HG03469 (cell line): ENCODE results near the gene SPNS2.

Experiments
- ATAC-seq: cut with Tn5 transposase; IDR thresholded peaks from one replicate; pipeline ENCODE4 v1.9.1; 2021; ENCODE audit warnings: mild to moderate bottlenecking, moderate library complexity, moderate number of reproducible peaks; ENCODE audit not compliant: unreplicated experiment

The SPNS2 gene

DNA sequence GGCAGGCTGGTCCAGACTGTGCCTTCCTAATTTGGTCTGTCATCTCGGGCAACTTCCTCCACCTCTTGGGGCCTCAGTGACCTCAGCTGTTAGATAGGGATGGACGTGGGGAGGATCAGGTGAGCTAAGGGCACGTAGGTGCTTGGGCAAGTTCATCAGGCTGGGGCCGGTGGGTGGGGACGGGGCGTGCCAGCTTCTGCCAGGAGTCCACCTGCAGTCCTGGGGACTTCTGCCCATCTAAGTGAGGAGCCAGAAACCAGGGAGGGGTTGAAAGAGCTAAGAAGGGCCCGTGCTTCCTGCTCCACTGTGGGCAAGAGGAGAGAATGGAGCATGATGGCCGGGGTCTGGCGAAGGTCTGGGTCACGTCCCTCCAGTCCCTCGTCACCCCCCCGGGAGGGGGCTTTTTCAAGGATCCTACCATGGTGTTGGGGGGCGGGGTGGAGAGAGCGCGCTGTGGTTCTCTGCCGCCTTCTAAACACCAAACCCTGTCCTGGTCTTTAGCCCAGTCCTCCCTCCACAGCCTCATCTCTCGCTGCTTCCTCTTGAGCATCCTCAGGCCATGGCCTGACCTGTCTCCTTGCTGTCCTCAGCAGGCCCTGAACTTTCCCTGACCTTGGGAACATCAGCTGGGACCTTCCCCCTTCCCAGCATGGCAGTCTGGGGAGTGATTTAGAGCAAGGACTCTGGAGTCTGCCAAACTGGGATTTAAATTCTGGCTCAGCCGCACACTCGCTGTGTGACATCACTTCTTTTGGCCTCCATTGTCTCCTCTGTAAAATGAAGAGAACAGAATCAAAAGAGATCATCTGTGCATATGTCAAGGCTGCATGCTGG lies 21.6 kb downstream of the SPNS2 start:
- no peak for ATAC-seq

DNA sequence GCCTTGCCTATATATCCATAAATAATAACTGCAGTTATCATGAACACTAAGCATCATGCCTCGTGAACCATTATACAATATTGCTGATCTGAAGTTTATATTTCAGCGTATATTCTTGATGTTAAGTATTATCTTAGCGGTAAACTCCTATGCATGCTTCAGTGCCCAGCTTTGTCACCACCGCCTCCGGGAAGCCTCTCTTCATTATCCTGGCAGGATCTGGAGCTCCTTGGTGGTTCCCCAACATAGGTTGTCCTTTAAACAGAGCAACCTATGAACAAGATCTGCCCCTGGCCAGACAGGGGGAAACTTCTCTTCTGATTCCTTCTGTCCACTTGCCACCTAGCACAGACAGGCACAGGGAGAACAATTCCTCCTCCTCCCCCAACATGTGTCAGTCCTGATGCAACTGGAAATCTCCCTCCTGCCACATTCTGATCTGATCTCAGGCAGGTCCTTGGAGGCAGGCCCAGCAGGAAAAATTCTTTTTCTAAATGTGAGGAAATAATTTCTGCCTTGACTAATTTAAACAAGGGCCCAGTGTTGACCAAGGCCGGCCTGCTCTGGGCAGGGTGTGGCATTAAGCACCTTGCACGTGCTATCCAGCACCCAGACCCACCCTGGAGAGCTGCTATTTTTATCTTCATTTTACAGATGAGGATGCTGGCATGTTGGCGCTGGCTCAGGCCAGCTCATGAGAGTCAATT lies 22.4 kb downstream of the SPNS2 start:
- ATAC-seq = no peak

DNA sequence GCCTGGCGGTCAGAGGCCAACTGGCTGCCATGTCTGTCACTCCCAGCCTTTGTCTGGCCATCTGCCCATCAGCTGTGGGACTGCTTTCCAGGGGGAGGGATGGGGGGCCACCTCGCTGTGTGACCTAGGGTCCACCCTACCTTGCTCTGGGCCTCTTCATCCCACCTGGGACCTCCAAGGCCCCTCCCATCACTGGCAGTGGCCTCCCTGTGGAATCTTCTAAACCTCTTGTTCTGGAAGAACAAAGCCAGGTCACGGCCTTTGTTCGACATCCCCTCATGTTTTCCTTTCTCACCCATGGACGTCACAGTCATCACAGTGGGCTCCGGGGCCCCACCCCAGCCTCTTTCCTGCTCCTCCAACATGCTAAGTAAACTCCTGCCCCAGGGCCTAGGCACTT lies 24.0 kb downstream of the SPNS2 start:
- no peak for ATAC-seq

DNA sequence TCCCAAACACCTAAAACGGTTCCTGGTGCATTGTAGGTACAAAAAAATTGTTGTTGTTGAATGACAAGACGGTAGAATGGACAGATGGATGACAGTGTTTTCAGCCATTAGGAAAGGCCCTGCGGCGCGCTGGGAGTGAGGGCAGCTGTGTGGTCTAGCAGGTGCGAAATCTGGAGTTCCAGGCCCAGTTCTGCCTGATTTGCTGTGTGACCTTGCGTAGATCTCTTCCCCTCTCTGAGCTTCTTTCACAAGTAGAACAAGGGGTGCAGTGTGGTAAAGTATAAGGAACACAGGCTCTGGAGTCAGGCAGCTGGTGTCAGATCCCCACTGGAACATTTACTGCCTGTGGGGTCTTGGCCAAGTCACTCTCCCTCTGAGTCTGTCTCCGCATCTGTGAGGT lies 25.3 kb downstream of the SPNS2 start:
- ATAC-seq = no peak

DNA sequence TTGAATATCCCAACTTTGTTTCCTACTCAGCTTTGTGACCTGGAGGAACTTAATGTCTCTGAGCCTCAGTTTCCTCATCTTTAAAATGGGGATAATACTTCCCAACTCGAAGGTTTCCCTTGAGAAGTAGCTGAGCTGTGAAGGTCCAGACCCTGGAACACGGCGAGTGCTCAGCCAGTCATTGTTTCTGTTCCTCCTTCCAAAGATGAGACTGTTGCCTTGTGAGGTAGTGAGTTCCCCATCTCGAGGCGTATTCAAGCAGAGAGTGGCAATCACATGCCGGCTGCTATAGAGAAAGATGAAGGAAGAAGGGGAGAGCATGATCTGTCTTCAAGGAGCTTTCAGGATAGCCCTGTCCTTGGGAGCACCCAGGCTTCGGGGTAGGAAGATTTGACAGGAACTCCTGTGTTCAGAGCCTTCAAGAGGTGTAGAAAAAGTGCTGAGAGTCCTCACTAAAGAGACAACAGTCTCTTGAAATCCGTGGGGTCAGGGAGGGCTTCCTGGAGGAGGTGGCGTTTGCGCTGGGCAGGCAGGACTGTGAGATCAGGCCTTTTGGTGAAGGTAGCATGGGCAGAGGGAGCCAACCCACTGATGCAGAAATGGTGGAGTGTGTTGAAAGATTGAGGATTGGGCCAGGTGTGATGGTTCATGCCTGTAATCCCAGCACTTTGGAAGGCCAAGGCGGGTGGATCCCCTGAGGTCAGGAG lies 27.2 kb downstream of the SPNS2 start:
- no peak for ATAC-seq

DNA sequence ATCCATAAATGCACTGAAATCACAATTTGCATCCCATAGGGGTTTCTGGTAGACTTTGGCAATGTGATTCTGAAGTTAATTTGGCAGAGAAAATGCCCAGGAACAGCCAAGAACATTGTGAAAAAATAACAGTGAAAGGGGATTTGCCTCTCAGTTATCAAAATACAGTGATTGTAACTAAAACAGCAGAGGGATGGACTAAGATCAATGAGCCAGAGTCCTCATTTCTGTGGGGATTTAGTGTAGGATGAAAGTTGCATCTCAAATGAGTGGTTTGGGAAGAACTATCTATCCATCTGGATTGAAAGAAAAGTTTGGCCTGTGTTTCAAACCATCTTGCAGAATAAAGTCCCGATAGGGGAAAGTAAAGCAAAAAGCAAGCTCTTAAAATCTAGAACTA lies 28.5 kb downstream of the SPNS2 start:
- ATAC-seq = no peak

DNA sequence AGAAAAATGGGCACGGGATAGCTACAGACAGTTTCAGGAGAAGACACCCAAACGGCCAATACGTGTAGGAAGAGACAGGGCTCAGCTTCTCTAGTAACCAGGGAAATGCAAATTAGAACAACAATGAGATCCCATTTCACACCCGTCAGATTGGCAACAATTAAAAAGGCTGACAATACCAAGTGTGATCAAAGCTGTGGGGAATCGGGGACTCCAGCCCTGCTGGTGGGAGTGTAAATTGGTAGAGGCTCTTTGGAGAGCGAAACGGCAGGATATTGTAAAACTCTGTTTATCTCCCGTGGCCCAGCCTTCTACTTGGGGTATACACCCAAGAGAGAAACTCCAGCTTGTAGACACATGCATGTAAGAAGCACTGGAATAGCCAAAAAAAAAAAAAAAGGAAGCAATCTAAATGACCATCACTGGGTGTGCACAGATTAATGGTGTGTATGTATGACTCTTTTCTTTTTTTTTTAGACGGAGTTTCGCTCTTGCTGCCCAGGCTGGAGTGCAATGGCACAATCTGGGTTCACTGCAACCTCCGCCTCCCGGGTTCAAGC lies 29.0 kb downstream of the SPNS2 start:
- no peak for ATAC-seq

DNA sequence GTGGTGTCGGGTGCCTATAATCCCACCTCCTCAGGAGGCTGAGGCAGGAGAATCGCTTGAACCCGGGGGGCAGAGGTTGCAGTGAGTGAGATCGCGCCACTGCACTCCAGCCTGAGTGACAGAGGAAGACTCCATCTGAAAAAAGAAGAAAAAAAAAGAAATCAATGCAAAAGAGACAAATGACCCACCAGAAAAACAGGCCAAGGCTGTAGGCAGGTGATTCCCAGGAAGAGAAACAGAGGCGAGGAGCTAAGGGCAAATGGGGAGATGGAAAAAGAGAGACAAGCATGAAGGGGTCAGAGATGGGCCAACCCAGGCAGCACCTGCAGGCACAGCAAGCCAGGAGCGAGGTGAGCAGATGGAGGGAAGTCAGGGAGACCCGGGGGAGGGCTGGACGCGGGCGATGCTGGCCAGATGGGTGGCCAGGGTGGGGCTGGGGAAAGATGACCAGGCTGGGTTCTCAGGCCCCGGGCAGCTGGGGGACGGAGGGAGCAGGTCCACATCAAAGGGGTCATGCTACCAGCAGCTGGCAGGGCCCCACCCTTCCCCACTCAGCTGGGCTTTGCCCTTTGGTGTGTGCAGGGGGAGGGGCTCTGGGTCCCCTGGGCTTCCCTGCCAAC lies 31.0 kb downstream of the SPNS2 start:
- ATAC-seq = no peak

DNA sequence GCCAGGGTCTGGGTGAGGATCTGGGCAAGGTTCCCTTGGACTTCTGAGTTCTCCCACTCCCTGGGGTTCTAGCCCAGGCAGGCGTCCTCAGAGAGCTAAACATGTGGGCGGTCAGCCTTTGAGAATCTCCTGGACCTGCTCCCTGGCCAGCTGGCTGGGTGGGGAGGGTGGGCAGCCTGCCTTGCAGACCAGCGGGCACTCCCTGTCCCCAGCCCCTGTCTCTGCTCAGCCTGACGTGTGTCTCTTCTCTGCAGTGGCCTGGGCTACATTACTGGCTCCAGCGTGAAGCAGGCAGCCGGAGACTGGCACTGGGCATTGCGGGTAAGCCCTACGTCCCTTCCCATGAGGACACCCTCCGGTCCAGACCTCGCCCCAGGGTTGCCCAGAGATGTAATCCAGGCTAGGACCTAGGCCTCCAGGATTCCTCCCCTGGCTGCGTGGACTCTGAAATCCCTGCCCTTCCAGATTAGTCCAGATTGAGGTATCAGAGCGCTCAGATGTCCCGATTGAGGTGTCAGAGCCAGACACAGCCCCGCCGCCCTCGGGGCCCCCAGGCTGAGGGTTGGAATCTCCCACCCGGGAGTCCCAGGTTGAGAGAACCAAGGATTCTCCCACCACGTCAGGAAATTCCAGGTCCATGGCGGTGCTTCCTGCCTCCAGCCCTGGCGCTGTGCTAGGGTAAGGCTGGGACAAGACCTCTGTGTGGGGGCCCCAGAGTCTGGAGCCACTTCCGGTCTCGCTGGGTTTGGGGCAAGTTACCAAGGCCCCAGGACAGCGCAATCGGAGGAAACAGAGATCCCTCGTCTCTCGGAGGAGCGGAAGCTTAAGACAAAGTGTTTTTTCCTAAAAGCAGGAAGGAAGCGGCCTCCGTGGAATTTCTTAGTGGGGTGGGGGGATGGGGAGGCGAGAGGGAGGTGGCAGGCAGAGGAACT lies 32.4 kb downstream of the SPNS2 start:
- ATAC-seq = no peak

DNA sequence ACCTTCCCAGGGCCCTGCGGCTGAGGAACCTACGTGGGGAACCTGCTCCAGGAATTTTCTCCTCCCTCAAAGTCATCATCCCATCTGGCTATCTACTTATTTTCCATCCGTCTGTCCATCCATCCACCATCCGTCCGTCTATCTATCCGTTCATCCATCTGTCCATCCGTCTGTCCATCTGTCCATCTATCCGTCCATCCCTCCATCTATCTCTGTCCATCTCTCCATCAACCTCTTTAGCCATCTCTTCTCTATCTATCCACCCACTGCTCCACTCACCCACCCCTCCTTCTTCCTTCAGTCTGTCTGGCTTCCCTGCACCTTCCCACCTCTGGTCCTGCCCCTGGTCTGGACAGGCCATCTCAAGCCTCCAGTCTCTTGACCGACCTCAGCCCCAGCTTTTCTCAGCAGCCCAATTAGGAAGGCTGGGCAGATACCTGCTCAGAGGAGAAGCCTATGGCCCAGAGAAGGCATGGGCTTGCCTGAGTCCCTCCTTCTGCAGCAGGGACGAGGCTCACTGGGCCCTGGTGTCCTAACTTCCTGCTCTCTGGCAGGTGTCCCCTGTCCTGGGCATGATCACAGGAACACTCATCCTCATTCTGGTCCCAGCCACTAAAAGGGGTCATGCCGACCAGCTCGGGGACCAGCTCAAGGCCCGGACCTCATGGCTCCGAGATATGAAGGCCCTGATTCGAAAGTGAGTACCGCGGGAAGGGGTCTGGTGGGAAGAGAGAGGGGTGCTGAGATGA lies 33.5 kb downstream of the SPNS2 start:
- no peak for ATAC-seq

DNA sequence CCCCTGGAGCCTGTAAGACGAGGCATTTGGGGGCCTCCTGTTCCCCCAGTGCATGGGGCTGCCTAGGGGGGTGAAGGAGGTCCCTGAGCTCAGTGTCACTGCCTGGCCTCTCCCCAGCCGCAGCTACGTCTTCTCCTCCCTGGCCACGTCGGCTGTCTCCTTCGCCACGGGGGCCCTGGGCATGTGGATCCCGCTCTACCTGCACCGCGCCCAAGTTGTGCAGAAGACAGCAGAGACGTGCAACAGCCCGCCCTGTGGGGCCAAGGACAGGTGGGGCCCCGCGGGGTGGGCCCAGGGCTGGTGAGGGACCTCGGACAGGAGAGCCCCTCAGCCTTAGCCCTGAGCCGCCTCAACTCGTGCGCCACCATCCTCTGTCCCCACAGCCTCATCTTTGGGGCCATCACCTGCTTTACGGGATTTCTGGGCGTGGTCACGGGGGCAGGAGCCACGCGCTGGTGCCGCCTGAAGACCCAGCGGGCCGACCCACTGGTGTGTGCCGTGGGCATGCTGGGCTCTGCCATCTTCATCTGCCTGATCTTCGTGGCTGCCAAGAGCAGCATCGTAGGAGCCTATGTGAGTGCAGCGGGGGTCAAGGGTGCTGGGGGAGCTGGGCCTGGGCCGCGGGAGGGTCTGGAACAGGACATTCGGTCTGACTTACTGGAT lies 34.3 kb downstream of the SPNS2 start:
- no peak for ATAC-seq

DNA sequence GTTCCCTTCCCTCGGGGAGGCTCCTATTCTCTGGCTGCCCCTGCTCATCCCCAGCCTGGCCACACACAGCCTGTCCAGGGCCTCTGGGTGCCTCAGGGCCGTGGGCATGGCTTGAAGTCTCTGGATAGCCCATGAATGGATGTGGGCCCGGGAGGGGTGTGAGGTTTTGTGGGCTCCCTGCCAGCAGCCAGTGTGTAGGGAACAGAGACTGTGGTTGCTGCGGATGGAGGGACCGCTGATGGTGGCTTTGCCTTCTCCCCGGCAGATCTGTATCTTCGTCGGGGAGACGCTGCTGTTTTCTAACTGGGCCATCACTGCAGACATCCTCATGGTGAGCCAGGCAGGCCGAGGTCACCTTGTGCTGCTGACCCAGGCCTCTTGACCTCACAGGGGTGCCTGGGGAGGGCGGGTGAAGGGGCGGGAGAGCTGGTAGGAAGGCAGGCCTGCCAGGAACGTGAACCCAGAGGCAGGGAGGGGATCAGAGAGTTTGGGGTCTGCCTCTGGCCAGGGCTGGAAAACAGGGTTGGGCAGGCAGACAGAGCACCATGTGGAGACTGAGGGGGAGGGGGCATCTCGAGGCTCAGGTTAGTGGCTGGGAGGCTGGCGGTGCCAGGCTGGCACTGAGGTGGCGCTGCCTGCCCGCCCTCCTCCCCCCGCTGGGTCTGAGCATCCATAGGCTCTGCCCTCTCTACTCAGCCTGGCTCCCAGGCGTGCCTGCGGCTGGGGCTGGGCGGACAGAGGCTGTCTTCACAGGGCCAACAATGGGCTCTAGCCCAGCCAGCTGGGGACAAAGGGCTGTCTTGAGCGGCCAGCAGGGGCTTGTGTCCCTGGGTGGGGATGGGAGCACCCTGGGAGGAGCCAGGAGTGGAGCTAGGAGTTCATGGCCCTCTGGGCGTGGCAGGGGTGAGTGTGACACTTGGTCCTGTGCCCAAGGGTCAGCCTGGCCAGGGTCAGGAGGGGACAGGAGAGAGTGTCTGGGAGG lies 35.1 kb downstream of the SPNS2 start:
- ATAC-seq = no peak

DNA sequence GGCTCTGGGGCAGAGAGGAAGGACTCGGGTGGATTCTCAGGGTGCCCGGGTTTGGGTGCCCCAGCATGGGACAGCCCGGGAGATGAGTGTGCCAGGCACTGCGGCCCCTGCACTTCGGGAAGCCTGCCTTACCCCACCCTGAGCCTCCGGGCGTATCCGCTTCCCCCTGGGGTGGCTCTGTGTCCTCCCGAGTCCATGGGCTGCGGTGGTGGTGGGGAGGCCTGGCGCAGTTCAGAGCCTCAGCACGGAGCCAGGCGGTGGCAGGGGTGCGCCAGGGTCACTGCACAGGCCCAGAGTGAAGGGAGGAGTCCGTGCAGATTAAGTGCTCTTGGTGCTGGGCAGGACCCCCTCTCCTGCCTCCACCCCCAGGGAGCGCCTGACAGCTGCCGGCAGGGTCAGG lies 35.8 kb downstream of the SPNS2 start:
- no peak for ATAC-seq

DNA sequence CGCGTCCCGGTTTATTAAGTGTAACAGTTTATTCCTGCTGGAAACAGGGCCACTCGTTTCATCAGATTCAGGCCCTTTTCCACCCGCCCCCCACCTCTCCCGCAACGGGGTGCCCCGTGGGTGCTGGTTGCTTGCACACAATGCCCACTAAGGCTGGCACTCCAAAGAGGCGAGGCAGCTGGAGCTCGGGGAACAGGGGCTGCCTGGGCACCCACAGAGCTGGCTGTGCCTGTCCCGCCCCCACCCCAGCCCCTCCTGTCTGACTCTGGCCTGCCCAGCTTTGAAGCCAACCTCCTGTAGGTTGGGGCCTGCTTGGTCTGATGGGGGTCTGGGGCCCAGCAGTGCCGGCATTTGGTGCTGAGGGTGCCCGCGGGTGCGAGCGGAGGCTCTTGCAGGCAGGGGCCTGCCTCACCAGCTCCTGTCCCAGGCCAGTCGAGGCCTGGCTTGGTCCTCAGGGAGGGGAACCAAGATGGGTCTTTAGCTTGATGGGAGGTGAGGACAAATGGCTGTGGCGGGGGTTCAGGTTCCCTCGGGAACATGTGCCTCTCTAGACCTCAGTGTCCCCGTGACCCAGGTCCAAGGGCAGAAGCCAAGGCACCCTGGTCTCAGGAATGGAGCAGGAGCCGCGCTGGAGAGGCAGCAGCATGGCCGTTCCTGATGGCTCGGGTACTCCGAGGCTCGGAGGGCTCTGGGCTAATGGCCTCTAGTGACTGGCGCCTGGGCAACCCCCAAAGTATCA lies 36.4 kb downstream of the SPNS2 start:
- no peak for ATAC-seq

DNA sequence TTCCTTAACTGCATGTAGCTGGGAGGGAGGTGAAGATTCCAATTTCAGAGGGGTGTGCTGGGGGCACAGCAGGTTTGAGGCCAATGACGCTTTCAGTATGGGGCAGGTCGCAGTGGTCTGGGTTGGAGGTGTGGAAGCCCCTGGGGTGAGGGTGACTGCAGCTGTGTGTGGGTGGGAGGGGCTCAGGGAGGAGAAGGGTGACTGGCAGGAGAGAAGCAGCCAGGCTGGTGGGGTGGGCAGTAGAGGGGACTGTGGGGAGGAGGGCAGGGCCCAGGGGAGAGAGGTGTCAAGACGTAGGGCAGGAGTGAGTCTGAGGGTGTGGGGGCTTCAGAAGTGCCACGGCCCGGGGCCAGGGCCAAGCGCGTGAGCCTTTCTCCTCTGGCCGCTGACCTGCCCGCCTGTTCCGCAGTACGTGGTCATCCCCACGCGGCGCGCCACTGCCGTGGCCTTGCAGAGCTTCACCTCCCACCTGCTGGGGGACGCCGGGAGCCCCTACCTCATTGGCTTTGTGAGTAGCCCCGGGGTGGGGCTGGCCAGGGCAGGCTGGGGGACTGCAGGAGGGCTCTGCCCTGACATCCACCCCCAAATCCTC lies 37.1 kb downstream of the SPNS2 start:
- ATAC-seq = no peak

DNA sequence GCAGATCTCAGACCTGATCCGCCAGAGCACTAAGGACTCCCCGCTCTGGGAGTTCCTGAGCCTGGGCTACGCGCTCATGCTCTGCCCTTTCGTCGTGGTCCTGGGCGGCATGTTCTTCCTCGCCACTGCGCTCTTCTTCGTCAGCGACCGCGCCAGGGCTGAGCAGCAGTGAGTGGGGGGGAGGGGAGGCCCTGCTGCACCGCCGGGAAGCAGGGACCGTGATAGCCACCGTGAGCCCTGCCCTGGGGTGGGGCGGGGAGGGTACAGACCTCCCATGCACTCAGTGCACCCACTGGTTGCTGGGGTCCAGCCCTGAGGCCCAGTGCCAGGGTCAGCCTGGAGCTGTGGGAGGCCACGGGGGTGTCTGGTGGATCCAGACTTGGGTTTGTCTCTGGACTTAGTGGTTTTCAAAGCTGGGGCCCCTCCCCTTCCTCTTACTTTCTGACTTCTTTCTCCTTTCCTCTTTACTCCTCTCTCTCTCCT lies 37.6 kb downstream of the SPNS2 start:
- ATAC-seq = no peak
